HG03354 (cell line): Measurements from ENCODE around the gene SLC35G1.

ENCODE experiments used
- ATAC-seq: cut with Tn5 transposase; IDR thresholded peaks from one replicate; pipeline ENCODE4 v1.9.1; 2021; ENCODE audit warnings: mild to moderate bottlenecking; ENCODE audit not compliant: unreplicated experiment, poor library complexity, severe bottlenecking

Gene SLC35G1, protein sequence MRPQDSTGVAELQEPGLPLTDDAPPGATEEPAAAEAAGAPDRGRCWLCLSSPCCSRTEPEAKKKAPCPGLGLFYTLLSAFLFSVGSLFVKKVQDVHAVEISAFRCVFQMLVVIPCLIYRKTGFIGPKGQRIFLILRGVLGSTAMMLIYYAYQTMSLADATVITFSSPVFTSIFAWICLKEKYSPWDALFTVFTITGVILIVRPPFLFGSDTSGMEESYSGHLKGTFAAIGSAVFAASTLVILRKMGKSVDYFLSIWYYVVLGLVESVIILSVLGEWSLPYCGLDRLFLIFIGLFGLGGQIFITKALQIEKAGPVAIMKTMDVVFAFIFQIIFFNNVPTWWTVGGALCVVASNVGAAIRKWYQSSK

DNA sequence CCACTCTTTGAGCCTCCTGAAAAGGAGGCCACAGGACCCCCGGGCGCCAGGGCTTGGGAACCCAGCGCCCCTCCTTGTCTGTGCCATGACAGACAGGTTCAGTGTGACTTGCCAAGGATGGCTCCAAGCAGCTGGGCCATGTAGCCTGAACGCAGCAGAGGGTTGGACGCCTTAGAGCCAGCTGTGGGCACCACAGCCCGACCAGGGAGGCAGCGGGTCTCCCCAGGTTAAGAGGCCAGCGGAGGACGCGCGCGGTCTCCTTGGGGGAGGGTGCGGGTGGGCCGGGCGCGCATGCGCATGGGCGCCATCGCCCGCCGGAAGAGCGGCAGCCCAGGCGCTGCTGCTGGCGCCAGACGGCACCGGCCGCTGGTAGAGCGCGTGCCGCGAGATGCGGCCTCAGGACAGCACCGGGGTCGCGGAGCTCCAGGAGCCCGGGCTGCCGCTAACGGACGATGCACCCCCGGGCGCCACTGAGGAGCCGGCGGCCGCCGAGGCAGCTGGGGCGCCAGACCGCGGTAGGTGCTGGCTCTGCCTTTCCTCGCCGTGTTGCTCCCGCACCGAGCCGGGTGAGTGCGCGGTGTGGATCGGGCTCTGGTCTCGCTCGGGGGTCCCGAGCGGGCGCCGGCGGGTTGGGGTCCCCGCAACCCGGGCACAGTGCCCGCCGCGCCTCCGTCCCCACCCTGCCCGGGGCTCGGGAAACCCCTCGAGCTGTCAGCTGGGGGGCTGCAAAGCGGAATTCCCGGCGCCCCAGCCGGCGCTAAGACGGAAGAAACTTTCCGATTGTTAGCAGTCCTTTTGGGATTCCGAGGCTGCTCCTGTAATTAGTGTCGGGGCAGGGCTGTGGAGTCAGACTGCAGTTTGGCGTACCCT lies at the start of gene SLC35G1:
Gene SLC35G1, plus strand, starts transcription at position 333 of the 870 bp plus-strand sequence. Its CDS starts 56 bp downstream, at position 389.
- peak; percentile 94 for ATAC-seq

DNA sequence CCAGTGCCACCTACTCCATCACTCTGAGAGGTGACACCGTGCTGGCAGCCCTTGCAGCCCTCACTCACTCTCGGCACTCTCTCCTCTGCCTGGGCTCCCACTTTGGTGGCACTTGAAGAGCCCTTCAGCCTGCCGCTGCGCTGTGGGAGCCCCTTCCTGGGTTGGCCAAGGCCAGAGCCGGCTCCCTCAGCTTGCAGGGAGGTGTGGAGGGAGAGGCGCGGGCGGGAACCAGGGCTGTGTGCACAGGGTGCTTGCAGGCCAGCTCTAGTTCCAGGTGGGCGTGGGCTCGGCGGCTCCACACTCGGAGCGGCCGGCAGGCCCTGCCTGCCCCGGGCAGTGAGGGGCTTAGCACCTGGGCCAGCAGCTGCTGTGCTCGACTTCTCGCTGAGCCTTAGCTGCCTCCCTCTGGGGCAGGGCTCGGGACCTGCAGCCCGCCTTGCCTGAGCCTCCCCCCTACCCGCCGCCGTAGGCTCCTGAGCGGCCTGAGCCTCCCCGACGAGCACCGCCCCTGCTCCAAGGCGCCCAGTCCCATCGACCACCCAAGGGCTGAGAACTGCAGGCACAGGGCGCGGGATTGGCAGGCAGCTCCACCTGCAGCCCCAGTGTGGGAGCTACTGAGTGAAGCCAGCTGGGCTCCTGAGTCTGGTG lies 48.7 kb upstream of the SLC35G1 start:
- no peak for ATAC-seq

DNA sequence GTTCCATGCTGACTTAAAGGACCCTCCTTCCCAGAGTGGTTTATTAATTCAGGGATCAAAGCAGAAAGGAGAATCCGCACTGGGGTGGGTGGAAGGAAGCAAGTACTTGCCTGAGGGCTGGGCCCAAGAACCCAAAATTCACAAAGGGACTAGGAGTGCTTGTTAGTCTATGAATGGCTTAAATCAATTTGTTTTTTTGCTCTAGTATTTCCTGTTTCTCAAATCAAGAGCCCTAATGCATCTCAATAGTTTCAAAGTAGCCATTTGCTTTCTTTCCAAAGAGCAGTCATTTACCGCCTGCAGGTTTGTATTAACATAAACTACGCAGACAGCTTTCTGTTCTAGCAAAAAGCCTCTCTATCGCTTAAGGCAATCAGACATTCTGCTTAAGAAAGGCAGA lies 44.2 kb upstream of the SLC35G1 start:
- ATAC-seq: no peak

DNA sequence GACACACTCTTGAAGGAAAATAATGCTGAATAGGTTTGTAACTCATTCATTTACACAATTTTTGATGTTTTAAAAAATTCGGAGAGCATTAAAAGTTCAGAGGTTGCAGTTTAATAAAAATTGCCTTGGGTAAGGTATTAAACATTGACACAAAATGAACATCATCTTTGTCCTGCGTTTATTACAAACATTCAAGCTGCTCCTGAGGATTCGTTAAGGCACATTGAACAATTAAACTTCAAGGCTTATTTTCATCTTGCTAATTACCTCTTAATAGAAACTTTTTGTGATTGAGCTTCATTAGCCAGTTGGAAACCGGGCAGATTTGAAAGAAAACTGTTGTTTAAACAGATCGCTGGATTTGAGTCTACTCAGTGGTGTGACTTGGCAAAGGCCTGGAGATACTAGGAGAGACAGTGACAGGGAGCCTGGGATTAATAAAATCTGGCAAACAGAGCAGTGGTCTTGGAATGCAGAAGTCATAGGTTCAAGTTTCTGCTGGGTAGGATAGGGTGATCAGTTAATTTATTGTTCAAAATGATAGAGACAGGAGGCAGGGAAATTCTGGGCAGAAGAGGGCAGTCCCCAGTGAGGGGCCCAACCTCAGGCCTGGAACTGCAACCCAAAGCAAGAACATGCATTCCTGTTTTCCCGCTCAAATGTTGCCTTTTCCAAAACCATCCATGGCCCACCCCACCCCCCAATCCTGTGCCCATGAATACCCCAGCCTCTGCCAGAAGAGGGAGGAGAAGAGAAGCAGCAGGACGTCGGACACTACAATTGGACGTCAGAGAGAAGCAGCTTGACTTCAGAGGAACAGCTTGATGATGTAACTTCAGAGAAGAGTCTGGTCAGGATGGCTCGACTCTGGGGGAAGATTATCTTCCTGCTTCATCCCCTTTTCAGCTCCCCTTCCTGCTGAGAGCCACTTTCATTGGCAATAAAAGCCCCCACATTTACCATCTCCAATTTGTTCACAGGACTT lies 43.5 kb upstream of the SLC35G1 start:
- no peak for ATAC-seq

DNA sequence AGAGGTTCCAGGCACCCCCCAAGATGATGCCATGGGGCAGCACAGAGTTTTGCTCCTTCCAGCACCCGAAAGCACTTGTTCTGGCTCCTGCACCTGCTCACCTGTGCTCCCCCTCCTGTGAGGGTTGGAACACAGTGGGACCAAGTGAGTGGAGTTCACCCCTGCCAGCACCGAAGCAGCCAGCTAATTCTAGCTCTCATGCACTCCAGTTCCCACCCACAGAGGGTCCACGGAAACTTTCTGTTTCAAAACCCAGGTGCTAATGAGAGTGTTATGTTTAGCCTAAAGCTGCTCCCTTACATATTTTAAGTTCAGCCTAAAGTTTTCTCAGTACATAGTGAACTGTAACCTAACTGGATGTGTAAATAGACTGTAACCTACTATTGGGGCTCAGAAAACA lies 42.6 kb upstream of the SLC35G1 start:
- no peak for ATAC-seq

DNA sequence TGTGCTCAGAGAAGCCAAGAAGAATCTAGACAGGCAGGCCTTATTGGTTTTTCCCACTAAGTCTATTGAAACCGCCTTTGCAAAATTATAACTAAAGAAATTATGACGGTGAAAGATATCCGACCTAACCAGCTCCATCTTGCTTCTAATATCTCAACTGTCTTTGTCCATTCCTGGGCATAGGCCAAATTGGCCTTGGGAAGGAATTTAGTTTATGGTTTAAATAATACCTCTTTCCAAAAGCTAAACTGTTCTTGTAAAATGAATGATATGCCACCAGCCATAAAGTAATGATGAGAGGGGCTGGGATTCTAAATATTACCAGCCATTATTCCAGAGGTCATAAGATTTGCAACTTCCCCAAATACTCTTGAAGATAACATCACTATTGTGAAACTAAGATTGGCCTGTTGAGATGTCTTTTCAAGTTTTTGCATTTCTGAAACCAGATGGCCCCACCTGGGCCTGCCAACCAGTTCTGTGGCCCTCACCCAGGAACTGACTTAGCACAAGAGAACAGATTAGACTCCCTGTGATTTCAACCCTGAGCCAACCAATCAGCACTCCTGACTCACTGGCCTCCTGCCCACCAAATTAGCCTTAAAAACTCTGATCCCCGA lies 41.2 kb upstream of the SLC35G1 start:
- ATAC-seq: no peak

DNA sequence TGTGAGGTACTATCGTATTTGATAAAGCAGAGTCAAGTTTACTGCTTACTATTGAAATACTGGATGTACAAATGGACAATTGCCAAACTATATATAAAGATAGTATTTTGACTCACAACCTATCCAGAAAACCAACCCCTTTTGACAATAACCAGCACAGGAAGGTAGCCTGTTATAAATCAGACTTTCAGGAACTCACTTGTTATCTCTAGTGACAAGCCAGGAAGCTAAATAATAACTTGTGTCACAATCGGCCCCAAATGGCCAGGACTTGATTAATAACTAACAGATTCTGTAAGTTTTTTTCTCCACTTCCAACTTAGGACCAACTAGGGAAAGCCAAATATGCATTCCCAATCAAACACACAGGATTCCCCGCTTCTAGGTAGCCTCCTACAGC lies 38.8 kb upstream of the SLC35G1 start:
- no peak for ATAC-seq

DNA sequence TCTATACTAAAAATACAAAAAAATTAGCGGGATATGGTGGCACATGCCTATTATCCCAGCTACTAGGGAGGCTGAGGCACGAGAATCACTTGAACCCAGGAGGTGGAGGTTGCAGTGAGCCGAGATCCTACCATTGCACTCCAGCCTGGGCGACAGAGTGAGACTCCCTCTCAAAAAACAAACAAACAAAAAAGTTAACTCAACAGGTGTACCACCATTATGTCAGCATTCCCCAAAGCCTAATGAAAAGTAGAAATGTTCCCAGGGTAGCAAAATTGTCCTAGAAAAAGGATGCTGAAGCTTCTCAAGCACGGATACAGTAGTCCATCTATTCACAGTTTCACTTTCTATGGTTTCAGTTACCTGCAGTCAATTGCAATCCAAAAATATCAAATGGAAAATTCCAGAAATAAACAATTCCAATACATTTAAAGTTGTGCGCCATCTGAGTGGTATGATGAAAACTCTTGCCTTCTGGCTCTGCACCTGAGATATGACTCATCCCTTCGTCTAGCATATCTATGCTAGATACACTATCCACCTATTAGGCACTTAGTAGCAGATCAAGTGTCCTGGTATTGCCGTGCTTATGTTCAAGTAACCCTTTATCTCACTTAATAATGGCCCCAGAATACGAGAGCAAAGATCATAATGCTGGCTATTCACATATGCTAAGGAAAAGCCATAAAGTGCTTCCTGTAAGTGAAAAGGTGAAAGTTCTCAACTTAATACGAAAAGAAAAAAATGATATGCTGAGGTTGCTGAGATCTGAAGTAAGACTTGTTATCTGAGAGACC lies 37.2 kb upstream of the SLC35G1 start:
- no peak for ATAC-seq

DNA sequence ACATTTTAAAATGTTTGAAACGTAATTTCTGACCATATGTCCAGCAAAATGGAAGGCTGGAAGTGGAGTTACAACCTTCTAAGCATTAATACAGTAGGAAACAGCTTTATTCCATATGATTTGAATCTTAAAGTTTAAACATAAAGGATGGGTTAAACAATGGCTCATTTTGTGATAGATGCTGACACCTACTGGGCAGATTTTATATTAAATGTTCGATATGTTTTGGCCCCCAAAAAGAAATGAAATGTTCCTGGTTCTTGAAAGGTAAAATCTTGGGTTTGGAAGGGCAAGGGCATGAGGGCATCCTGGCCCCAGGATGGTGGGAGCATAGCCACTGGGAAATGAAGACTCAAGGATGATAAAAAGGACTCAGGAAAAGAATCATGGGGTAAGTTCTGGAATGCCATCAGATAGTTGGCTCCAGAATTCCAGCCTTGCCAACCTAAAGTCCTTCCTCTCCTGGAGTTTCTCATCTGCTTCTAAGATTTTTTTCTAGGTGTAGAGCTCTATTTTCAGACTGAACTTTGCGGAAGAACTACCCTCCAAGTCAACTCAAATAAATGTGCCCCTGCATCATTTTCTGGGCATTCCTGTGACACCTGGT lies 34.6 kb upstream of the SLC35G1 start:
- ATAC-seq: no peak

DNA sequence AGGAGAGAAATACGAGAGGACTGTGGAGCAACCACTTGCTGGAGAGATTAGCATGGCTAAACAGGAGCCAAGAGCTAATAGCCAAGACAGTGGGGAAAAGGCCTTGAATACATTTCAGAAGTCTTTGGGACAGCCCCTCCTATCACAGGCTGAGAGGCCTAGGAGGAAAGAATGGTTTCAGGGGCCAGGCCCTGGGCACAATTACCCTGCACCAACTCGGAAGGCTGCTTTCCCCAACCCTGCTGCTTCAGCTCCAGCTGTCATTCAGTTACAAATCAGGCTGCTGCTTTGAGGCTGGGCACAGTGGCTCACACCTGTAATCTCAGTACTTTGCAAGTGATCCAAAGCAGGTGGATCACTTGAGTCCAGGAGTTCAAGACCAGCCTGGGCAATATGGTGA lies 32.0 kb upstream of the SLC35G1 start:
- no peak for ATAC-seq

DNA sequence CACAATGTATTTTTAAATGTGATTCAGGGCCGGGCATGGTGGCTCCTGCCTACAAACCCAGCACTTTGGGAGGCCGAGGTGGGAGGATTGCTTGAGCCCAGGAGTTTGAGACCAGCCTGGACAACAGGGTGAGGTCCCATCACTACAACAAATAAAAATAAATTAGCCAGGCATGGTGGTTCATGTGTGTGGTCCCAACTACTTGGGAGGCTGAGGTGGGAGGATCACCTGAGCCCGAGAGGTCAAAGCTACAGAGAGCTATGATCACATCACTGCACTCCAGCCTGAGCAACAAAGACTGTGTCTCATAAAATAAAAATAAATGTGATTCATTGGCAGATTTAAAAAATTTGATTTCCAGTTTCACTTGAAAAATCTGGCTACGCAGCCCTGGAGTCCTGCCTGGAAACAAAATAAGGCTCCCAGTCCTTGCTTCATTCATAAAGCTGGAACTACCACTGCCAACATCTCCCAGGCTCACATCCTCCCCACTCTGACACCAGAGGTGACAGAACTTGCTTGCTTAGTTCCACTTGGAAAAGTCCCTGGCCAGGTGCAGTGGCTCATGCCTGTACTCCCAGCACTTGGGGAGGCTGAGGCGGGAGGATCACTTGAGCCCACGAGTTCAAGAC lies 27.9 kb upstream of the SLC35G1 start:
- no peak for ATAC-seq

DNA sequence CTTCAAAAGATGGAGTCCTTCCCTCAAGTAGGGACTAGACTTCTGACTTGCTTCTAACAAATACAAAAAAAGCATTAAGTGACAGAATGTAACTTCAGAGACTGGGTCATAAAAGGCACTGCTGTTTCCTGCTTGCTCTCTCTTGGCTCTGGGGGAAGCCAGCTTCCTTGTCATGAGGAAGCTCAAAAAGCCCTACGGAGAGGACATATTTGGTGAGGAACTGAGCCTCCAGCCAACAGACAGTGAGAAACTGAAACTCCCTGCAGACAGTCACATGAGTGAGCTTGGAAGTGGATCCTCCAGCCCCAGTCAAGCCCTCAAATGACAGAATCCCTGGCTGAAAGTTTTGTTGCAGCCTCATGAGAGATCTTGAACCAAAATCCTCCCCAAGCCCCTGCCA lies 26.3 kb upstream of the SLC35G1 start:
- ATAC-seq: no peak

DNA sequence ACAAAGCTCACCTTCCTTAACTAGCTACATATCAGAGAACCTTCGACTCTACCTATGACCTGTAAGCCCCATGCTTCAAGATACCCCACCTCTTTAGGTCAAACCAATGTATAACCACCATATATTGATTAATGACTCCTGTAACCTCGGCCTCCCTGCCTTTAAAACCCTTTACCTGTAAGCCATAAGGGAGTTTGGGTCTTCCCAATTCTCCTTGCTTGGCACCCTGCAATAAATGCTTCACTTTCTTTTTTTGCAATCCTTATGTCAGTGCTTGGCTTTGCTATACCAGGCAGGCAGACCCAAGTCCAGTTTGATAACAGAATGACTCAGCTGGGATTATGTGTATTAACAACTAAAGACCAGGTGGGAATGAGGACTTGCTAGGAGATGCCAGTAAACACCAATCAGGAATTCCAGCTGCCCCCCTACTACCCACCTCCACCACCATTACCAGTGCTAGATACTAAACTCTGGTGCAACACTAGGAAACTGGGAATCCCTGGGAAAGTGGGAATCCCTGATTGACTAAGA lies 22.0 kb upstream of the SLC35G1 start:
- no peak for ATAC-seq

DNA sequence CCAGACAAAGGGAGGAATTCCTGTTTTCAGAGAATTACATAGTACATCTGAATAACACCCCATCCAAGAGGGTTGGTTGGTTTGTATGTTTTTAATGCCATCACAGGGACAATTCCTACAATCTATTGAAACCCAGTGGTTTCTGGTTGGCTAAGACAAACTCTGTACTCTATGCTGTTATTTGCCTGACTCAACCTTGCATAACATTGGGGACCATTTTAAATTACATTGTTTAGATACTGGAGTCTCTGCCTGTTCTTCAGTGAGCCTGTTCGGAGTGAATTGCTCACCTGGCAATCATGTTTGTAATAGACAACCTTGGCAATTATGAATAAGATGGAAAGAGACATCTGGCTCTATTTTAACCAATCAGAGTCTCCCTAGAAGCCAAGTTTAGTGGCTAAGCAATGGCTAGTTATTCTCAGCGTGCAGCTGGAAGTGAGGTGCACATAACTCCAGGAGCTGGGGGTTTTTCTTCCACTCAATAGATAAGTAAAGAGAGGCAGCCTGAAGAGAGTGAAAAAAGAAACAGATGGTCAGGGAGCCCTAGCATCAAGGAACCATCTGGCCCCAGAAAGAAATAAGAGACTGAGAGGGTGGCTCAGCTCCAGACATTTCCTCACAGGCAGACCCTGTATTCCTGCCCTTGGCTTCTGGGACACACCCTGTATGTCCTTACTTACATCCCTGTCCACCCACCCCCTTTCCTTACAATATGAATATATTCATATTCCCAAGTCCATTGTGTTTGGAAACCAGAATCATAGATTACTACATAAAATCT lies 21.2 kb upstream of the SLC35G1 start:
- ATAC-seq: no peak

DNA sequence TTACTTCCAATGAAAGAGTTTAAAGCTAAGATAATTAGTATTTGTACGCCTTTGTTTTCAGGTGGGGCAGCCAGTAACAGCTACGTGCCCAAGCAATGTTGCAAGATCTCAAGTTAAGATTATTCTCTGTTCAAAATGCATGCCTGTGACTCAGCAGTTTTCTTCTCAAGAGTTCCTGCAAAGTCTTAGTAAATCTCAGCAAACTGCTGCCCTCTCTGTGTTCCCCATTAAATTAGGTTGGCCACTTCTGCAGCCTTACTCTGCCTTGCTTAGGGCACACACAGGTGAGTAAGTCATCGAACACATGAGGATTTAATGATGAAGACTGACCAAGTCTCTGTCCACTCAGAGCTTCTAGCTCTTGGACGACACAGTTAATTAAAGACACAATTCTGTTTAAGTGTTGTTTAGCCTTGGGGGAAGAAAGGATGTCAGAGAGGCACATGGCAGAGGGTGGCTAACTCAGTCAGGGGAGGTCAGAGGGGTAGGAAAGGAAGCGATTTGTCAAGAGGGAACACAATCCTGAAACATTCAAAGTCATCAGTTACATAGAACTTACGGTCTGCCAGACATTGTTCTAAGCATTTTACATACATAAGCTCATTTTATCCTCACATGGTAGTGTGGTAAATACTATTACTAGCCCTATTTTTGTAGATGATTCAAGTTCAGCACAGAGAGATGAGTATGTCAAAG lies 20.2 kb upstream of the SLC35G1 start:
- ATAC-seq: no peak
